K562 (cell line): Measurements from ENCODE around the gene MPHOSPH9. TPM values are rescaled to one million over a fixed set of nuclear protein-coding genes. Genes with fewer than 3 reads are reported as not detected.

Experiments
- BMI1 ChIP-seq: fragments of 150-350 bp; IDR thresholded peaks from 2 replicates; pipeline ENCODE4 v1.6.1; 2014; ENCODE audit warnings: low read length
- C11orf30 ChIP-seq: fragments of 450-650 bp; IDR thresholded peaks from 2 replicates; pipeline ENCODE4 v1.6.1; 2016; ENCODE audit warnings: low read depth, mild to moderate bottlenecking
- CSDE1 ChIP-seq, 2 experiments: fragments of 450-650 bp; IDR thresholded peaks; 2 replicates each; pipeline ENCODE4 v1.6.1; 2016; ENCODE audit warnings: mild to moderate bottlenecking in 1 of 2
- FOXJ3 ChIP-seq: sonication (generic); formaldehyde crosslinking; IDR thresholded peaks from 2 replicates; pipeline ENCODE4 v1.4.0; 2020; ENCODE audit warnings: mild to moderate bottlenecking, missing genetic modification reagents
- ILK ChIP-seq: fragments of 450-650 bp; IDR thresholded peaks from 2 replicates; pipeline ENCODE4 v1.6.1; 2016; ENCODE audit warnings: missing genetic modification characterization, low read depth, mild to moderate bottlenecking, missing compliant biosample characterization, moderate library complexity, borderline replicate concordance
- MCM5 ChIP-seq: fragments of 450-650 bp; IDR thresholded peaks from 2 replicates; pipeline ENCODE4 v1.6.1; 2016; ENCODE audit warnings: low read depth
- NCOA4 ChIP-seq: fragments of 450-650 bp; IDR thresholded peaks from 2 replicates; pipeline ENCODE4 v1.6.1; 2018; ENCODE audit warnings: mild to moderate bottlenecking; ENCODE audit not compliant: partially characterized antibody
- NONO ChIP-seq, 2 experiments: fragments of 200-400 bp in 1 of 2; fragments of 450-650 bp in 1 of 2; formaldehyde crosslinking in 1 of 2; IDR thresholded peaks; 2 replicates each; pipeline ENCODE4 v1.6.1; 2017; ENCODE audit warnings: low read depth in 2 of 2, mild to moderate bottlenecking in 2 of 2, moderate library complexity in 2 of 2, low read length in 1 of 2
- POLR2AphosphoS2 ChIP-seq: IDR thresholded peaks from 2 replicates; pipeline ENCODE4 v1.6.1; 2012; ENCODE audit warnings: low read length, improper control_type of control experiment
- SMC3 ChIP-seq: conservative IDR thresholded peaks from 2 replicates; pipeline ENCODE4 v1.6.1; 2011; ENCODE audit warnings: low read depth, low read length, improper control_type of control experiment; ENCODE audit not compliant: insufficient read depth
- SP2 ChIP-seq: IDR thresholded peaks from 2 replicates; pipeline ENCODE4 v1.6.1; 2011; ENCODE audit warnings: mild to moderate bottlenecking, low read depth, low read length, moderate library complexity; ENCODE audit not compliant: poor library complexity, severe bottlenecking; ENCODE audit errors: extremely low read depth
- U2AF2 ChIP-seq: fragments of 200-400 bp; formaldehyde crosslinking; optimal IDR thresholded peaks from 2 replicates; pipeline ENCODE3; 2017; ENCODE audit warnings: low read depth, mild to moderate bottlenecking, low read length
- ZNF239 ChIP-seq: fragments of 250-450 bp; sonication (Bioruptor Pico); IDR thresholded peaks from 2 replicates; pipeline ENCODE4 v1.4.0; 2020; ENCODE audit warnings: mild to moderate bottlenecking
- ZNF318 ChIP-seq, 2 experiments: fragments of 450-650 bp; IDR thresholded peaks; 2 replicates each; pipeline ENCODE4 v1.6.1; 2016; ENCODE audit warnings: mild to moderate bottlenecking in 2 of 2, borderline replicate concordance in 1 of 2, low read depth in 1 of 2, moderate library complexity in 1 of 2
- ZSCAN32 ChIP-seq: fragments of 450-650 bp; formaldehyde crosslinking; IDR thresholded peaks from 2 replicates; pipeline ENCODE4 v1.4.0; 2020; ENCODE audit warnings: mild to moderate bottlenecking, moderate library complexity
- polyA plus RNA-seq, 8 experiments: library from polyadenylated mRNA; depleted of rRNA in 4 of 8; stranded (reverse) in 5 of 8; unstranded in 3 of 8; fragments of >200 nt; fragmentation: Nextera tagmentation in 2 of 8; fragmentation: Illumina TruSeq in 1 of 8; extraction: Ambion mirVana in 2 of 8; extraction: Trizol in 1 of 8; gene quantifications; 2 replicates each; pipeline versions ENCODE4 v1.2.1 to v1.2.3, GENCODE V29; 2011 to 2014; ENCODE audit warnings: inconsistent platforms in 1 of 8, missing spikeins in 1 of 8
- total RNA-seq, 7 experiments: library from RNA; depleted of rRNA in 6 of 7; stranded (reverse); fragments of >200 nt in 6 of 7; fragmentation: Illumina TruSeq in 2 of 7; extraction: Trizol in 2 of 7; gene quantifications; 2 replicates each; pipeline versions ENCODE4 v1.2.1 to v1.2.3, GENCODE V29; 2011 to 2021; ENCODE audit warnings: low replicate concordance in 1 of 7
- TF ChIP-seq, protein P1 (sequence below): sonication (generic); formaldehyde crosslinking; IDR thresholded peaks from 2 replicates; pipeline ENCODE4 v1.8.1; 2022; ENCODE audit warnings: missing genetic modification reagents
- TF ChIP-seq, protein P2 (sequence below): sonication (generic); formaldehyde crosslinking; IDR thresholded peaks from 2 replicates; pipeline ENCODE4 v1.8.0; 2022; ENCODE audit warnings: mild to moderate bottlenecking, missing genetic modification reagents

The MPHOSPH9 gene
- total and polyA plus RNA-seq, 9 of the 15 experiments (the other 6 are each of a cell fraction or from before 2014, with no cell fraction given): 14.2 to 103 (median 54.5) TPM

DNA sequence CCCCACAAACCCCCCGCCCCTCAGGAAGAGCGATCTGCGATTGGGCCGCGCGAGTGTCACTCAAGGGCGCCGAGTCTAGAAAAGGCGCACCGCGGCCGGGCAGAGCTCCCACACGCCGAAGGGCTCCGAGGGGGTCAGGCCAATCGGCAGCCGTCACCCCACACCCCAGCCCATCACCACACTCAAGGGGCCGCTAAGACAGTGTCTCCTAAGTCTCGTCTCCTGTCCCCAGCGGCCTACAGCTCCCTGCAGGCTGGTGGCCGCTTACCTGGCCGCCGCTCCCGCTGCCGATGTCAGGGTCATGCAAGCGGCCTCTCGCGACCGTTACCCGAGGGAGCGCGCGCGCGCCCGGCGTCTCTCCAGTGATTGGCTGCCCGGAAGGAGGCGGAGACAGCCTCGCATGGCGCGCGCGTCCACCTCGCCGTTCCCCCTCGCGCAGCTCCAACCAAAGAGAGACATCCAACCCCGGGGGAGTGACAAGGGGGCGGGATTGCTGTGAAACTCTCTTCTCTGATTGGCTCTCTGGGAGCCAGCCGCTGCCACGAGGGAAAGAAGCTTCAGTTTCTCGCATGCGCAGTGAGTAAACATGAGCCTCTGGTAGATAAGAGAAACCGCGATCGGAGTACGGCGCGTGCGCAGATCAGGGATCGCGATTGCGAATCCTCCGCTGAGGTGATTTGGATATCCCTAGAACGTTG is at the start of gene MPHOSPH9, which contains the start of gene MTRFR (continued):
- no peak for TF ChIP-seq ZNF239
- peak; percentile 39 for TF ChIP-seq C11orf30
- peak; percentile 85; the same call in 1 of the 2 replicates for TF ChIP-seq POLR2AphosphoS2
- peak; percentile 73 for TF ChIP-seq SP2
- no peak for TF ChIP-seq ZSCAN32 (CRISPR knock-in tag)
- peak in 1 of 2 experiments; percentile 63; a peak in 1 of 4 replicates for TF ChIP-seq CSDE1 (IDR thresholded peaks at IDR 0.05)
- no peak for TF ChIP-seq U2AF2
- TF ChIP-seq, protein P1, sequence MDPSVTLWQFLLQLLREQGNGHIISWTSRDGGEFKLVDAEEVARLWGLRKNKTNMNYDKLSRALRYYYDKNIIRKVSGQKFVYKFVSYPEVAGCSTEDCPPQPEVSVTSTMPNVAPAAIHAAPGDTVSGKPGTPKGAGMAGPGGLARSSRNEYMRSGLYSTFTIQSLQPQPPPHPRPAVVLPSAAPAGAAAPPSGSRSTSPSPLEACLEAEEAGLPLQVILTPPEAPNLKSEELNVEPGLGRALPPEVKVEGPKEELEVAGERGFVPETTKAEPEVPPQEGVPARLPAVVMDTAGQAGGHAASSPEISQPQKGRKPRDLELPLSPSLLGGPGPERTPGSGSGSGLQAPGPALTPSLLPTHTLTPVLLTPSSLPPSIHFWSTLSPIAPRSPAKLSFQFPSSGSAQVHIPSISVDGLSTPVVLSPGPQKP (CRISPR knock-in tag): no peak
- no peak for TF ChIP-seq BMI1
- TF ChIP-seq SMC3: no peak
- peak; percentile 90 to 98 for TF ChIP-seq NONO (IDR thresholded peaks at IDR 0.05; ENCODE audit: low read depth in 2 of 2, low read length in 1 of 2)
- TF ChIP-seq MCM5: no peak
- TF ChIP-seq FOXJ3: no peak
- TF ChIP-seq ILK: no peak
- no peak; a peak in 1 of 4 replicates for TF ChIP-seq ZNF318 (IDR thresholded peaks at IDR 0.05; ENCODE audit: borderline replicate concordance in 1 of 2, low read depth in 1 of 2)
- no peak for TF ChIP-seq NCOA4
- TF ChIP-seq, protein P2, sequence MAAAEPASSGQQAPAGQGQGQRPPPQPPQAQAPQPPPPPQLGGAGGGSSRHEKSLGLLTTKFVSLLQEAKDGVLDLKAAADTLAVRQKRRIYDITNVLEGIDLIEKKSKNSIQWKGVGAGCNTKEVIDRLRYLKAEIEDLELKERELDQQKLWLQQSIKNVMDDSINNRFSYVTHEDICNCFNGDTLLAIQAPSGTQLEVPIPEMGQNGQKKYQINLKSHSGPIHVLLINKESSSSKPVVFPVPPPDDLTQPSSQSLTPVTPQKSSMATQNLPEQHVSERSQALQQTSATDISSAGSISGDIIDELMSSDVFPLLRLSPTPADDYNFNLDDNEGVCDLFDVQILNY: 0 out of 2 replicates have a peak, but pooled peaks have one; percentile 67
